HG03457 (cell line): ENCODE measurements around the gene PTCD2.
"Not testable (repeated sequence)": the region's sequence is repeated elsewhere in the genome, so short reads cannot be mapped to it uniquely, and the experiment has no call there.

Source experiments
- ATAC-seq: cut with Tn5 transposase; IDR thresholded peaks from one replicate; pipeline ENCODE4 v1.9.1; 2021; ENCODE audit warnings: moderate number of reproducible peaks; ENCODE audit not compliant: unreplicated experiment

The PTCD2 gene

GRCh38 chr5:72378639-72379289 is 58.6 kb downstream of the PTCD2 start:
- no peak for ATAC-seq

GRCh38 chr5:72379936-72380335 is 59.8 kb downstream of the PTCD2 start:
- no peak for ATAC-seq

- no peak for ATAC-seq
These were observed 60.5 kb downstream of the PTCD2 start for GRCh38 chr5:72380492-72381274.

DNA sequence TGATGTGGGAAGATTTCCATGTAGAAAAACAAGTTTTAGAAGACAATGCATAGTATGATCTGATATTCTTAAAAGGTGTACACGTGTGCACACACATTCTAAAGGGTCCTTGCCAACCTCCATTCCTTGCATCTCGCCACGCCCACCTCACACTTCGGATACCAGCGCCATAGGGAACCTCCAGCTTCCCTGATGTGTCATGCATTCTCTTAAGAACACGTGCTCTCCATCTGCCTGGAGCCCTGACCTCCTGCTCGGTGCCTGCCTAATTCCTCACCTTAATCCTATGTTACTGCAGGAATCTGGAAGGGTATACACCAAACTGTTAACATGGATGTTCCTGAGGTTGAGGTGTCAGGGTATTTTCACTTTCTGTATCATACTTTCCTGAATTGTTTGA is 63.1 kb downstream of the PTCD2 start:
- ATAC-seq: no peak

GRCh38 chr5:72383726-72384125 is 63.6 kb downstream of the PTCD2 start:
- ATAC-seq: no peak

DNA sequence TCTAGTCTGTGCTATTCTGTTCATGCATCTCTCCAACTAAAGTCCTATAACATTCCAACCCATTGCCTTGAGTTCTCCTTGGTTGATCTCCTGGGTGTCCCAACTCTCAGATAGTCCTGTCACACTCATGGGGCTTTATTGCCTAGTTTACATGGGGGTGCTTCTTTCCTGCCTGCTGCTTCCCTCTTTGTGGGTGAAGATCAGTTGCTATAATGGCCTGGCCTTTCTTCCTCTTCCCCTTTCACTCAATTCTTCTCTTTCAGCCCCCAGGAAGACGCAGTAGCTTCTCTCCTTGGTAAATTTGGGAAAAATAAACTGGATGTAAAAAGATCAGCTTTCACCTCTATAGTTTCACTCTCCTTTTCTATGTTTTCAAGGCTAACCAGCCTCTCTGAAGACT is 66.5 kb downstream of the PTCD2 start:
- no peak for ATAC-seq

DNA sequence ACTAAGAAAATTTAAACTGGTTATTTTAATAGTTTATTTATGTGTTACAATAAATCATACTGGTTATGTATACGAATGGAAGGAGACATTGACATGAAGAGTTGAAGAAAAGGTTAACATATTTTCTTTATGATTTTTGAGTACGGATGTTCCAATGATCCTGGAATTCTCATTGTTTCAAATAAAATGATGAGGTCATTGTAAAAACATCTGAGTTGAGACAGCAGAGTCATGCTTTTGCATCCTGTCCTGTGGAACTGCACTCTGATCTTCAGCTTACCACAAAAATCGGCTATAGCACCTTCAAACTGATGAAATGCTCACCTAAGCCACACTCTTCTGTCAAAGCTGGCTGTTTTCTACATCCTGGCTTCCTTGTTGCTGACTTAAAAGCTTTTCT is 67.8 kb downstream of the PTCD2 start:
- ATAC-seq: no peak

DNA sequence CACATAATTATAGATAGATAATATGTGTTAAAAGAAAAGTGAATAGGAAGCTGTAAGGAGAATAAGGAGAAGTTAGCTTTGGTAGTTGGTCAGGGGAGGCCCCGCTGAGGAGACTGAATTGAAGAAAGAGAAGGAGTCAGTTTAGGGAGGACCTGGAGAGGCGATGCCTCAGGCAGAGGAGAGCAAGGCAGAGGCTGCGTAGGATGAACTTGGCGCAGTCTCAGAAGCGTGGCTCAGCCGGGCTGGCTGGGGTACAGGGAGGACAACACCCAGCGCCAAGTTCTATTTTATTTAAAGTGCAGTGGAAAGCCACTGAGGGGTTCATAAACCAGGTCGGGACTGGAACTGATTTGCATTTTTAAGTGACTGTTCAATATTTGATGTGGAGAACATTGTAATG is 68.5 kb downstream of the PTCD2 start:
- ATAC-seq: no peak

DNA sequence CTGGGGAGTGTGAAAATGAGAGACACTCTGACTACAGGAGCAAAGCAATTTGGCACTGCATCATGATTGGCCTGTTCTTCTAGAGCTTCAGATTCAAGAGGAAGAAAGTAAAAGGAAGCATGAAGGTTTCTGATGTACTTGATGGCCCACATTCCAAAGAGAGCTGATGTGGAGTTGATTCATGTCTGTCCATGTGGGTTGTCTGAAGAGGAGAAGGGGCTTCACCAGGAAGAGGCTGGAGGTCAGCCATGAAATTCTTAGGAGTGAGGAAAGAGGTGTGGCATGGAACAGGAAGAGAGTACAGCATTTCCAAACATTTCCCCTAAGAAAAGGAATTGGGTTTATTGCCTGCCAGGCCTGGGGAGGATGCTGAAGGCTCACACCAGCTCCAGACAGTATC is 70.7 kb downstream of the PTCD2 start:
- ATAC-seq: no peak

DNA sequence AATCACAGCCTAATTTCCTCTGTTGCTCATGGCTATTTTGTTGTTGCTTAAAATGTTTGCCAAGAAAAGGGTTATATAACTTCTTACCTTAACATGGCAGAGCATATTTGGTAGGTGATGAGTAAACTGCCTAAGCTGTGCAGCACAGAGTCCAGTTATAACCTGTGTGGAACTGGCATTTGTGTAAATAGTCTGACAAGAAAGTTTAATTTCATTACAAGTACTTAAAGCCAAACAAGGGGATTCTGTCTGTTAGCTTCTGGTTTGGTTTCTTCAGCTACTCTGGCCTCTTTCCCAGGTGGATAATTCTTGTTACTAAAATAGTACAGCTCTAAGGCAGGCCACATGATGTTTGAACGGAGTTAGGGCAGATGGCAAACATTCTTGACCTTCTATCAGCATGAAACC is 72.2 kb downstream of the PTCD2 start:
- no peak for ATAC-seq

GRCh38 chr5:72393052-72393451 is 72.9 kb downstream of the PTCD2 start:
- ATAC-seq: no peak

DNA sequence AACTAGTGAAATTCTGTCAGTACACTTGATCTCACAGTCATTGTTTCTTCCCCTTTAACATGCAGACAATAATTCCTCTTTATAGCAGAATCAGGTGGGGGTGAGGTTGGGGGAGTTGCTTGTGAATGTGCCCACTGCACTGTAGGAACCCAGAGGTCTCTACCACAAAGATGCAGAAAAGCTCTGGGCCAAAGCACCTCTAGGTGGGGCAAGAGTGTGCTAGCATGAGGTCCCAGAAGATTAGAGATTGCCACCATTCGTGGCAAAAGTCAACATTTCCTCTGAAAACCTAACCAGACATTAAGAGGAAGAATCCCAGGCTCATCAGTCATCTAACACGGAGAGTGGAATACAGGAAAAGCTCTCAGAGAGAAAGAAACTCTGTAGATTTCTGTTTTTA is 74.5 kb downstream of the PTCD2 start:
- no peak for ATAC-seq

DNA sequence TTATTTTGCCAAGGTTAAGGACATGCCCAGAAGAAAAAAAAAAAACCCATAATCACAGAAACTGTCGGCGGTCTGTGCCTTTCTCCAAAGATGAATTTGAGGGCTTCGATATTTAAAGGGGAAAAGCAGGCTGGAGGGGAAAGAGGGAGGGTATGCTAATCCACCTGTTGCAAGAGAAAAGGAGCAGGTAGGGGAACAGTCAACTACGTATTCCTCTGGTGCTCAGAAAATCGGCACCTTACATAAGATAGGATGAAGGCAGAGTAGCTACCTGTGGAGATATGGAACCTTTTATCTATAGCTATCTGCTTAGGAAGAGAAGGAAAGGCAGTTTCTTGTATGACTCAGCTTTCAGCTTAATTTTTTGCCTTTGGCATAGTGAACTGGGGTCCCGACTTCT is 77.7 kb downstream of the PTCD2 start:
- no peak for ATAC-seq

GRCh38 chr5:72400950-72401349 is 80.8 kb downstream of the PTCD2 start:
- ATAC-seq: no peak

- ATAC-seq: no peak
These were observed 82.3 kb downstream of the PTCD2 start for GRCh38 chr5:72402381-72402890.

DNA sequence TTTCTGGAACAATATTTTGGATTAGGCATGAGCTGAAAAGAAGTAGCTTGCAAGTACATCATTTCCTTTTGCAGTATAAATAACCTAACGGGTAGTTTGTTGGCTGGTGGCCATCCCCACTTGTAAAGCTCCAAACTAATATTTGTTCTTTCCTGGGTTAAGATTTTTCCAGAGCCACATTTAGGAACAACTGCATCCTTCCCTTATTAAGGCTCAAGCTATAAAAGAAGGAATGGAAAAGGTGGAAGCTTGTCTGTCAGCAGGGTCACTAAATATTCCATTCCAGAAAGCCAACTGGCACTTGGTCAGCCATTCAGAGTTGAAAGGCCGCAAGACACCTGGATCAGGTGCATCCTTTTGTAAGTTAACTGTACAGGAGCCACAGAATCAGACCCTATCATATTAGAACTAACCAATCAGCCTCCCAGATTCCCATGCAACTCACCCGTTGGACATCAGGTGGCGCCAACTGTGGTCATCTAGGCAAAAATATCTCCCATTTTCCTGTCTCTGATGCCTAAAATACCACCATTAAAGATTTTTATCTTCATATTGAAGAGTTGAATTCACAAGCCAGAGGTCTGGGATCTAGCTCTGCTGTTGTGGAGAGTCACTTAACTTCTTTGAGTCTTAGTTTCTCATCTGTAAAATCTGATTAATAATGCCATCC is 82.9 kb downstream of the PTCD2 start:
- no peak for ATAC-seq

- ATAC-seq: not testable (repeated sequence)
These were observed 84.6 kb downstream of the PTCD2 start for GRCh38 chr5:72404771-72405170.

- ATAC-seq: no peak
These were observed 86.9 kb downstream of the PTCD2 start for GRCh38 chr5:72407078-72407477.

GRCh38 chr5:72407541-72407940 is 87.4 kb downstream of the PTCD2 start:
- no peak for ATAC-seq

DNA sequence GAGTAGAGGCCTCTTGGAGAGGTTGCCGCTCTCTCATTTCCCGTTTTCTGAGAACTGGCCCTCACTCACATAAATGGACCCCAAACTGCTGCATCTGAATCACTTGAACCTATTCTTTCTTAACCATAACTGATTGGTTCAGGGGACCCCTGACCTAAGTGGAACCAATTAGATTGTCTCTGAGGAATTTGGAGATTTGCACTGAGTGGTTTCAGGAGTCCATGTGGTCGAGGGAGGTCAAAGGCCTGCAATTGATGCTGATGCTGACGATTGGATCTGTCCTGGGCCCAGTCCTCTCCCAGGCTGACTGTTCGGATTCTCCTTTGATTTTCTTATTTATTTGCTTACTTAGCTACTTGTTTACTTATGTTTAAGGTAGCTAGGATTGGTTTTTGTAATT is 88.0 kb downstream of the PTCD2 start:
- ATAC-seq: no peak

DNA sequence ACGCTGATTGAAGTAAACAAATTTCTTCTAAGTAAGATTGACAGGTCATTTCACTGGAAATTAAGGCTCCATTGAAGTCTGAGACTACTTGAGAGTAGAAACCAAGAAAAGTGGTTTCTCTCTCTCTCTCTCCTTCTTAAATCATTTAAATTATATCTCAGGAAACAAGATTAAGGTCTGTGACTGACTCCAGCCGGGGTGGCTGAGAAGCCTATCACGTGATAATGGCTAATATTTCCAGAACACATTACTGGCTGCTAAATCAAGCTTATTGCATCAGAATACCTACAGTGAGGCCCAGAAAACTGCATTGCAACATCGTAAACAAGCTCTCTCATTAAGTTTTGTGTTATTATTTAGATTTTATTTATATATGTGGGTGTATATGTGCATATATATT is 88.4 kb downstream of the PTCD2 start:
- no peak for ATAC-seq
